ENCODE measurements around the gene DCTD.
"Not testable (repeated sequence)": the region's sequence is repeated elsewhere in the genome, so short reads cannot be mapped to it uniquely, and the experiment has no call there.

DNA sequence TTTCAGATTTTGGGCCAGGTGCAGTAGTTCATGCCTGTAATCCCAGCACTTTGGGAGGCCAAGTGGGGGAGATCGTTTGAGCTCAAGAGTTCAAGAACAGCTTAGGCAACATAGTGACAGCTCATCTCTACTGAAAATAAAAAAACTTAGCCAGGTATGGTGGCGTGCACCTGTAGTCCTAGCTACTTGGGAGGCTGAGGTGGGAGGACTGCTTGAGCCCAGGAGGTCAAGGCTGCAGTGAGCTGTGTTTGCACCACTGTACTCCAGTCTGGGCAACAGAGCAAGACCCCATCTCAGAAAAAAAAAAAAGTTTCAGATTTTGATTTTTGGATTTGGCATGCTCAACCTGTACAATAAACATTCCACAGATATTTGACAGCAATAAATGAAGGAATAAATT lies 17.2 kb downstream of the DCTD start:
- TF ChIP-seq, protein P1, sequence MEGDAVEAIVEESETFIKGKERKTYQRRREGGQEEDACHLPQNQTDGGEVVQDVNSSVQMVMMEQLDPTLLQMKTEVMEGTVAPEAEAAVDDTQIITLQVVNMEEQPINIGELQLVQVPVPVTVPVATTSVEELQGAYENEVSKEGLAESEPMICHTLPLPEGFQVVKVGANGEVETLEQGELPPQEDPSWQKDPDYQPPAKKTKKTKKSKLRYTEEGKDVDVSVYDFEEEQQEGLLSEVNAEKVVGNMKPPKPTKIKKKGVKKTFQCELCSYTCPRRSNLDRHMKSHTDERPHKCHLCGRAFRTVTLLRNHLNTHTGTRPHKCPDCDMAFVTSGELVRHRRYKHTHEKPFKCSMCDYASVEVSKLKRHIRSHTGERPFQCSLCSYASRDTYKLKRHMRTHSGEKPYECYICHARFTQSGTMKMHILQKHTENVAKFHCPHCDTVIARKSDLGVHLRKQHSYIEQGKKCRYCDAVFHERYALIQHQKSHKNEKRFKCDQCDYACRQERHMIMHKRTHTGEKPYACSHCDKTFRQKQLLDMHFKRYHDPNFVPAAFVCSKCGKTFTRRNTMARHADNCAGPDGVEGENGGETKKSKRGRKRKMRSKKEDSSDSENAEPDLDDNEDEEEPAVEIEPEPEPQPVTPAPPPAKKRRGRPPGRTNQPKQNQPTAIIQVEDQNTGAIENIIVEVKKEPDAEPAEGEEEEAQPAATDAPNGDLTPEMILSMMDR (conservative IDR thresholded peaks at IDR 0.05) = not testable (repeated sequence)
- TF ChIP-seq ZFX (IDR thresholded peaks at IDR 0.05) = not testable (repeated sequence)

All from C4-2B (cell line).